ENCODE results near the gene FILIP1. TPM values are rescaled to one million over a fixed set of nuclear protein-coding genes. Genes with fewer than 3 reads are reported as not detected.

Gene FILIP1
- polyA plus RNA-seq, 1 of the 3 experiments (the other 2 are of a cell fraction): 0.03 TPM

- no peak overlapping the region for H2AFZ ChIP-seq (ENCODE audit: low read depth)
- WGBS (ENCODE audit: low lambda C conversion rate): 0% methylated on average over 1 of the region's 1 CpG
- POLR2A ChIA-PET: no interaction called here
These were observed 62.2 kb downstream of the FILIP1 start for GRCh38 chr6:75431379-75431778.

More at GRCh38 chr6:75431379-75431778, 62.2 kb downstream of the FILIP1 start:
- H3K27me3 ChIP-seq (ENCODE audit: insufficient read depth): no peaks in the 10 kb centered on the region
- H3K27ac ChIP-seq (ENCODE audit: low read depth in 2 of 2, low read length in 1 of 2): peak overlapping the region in 1 of 2 experiments; percentile 22; a peak in 2 of 4 replicates
- TF ChIP-seq EP300 (IDR thresholded peaks at IDR 0.05; ENCODE audit: borderline replicate concordance in 1 of 2, low read depth in 1 of 2, low read length in 1 of 2) (no peak), MAX (IDR thresholded peaks at IDR 0.05; ENCODE audit: low read depth) (no peak), RFX5 (IDR thresholded peaks at IDR 0.05; ENCODE audit: low read length) (no peak), NRF1 (IDR thresholded peaks at IDR 0.05; ENCODE audit: low read depth, low read length) (no peak), MEF2A (IDR thresholded peaks at IDR 0.05; ENCODE audit: borderline replicate concordance, low read depth) (no peak), CTCF (IDR thresholded peaks at IDR 0.05) (no peak), JUND (IDR thresholded peaks at IDR 0.05) (peak; percentile 40), RAD21 (IDR thresholded peaks at IDR 0.05; ENCODE audit: low read length) (no peak), FOSL2 (IDR thresholded peaks at IDR 0.05; ENCODE audit: borderline replicate concordance, low read depth) (0 out of 2 replicates have a peak, but pooled peaks have one; percentile 35), PBX3 (IDR thresholded peaks at IDR 0.05) (peak; percentile 82), RCOR1 (IDR thresholded peaks at IDR 0.05; ENCODE audit: low read length) (no peak), TCF12 (IDR thresholded peaks at IDR 0.05) (peak; percentile 78; the same call in 1 of the 2 replicates)
- peaks cover 0 to 3% of the 10 kb centered on the region in 2 experiments; a peak in 1 of 4 replicates for H3K4me1 ChIP-seq (ENCODE audit: control insufficient read depth in 1 of 2, insufficient read depth in 2 of 2, low read depth in 1 of 2, low read length in 1 of 2)
- no peaks in the 10 kb centered on the region for H3K9me3 ChIP-seq
- no peaks in the 10 kb centered on the region for H3K79me2 ChIP-seq (ENCODE audit: insufficient read depth)
- H3K9ac ChIP-seq: no peak overlapping the region
- no peak for DNase-seq
- no peaks in the 10 kb centered on the region for H3K9me2 ChIP-seq
- no peak overlapping the region for H3K4me3 ChIP-seq (ENCODE audit: low read depth in 2 of 2, low read length in 1 of 2)
- peaks cover 4% of the 10 kb centered on the region for H3F3A ChIP-seq (replicated peaks; ENCODE audit: insufficient read depth)
- no peaks in the 10 kb centered on the region for H4K20me1 ChIP-seq (ENCODE audit: insufficient read depth)
- CTCF ChIA-PET: no interaction called here
- no peaks in the 10 kb centered on the region for H3K36me3 ChIP-seq (replicated peaks in 1 of 2; ENCODE audit: control insufficient read depth in 1 of 2, insufficient read depth in 2 of 2, low read length in 1 of 2)
- H3K4me2 ChIP-seq: no peak overlapping the region; the same call in 1 of the 2 replicates
